ENCODE results near the gene REEP3. TPM values are rescaled to one million over a fixed set of nuclear protein-coding genes. Genes with fewer than 3 reads are reported as not detected.

Gene REEP3
- total RNA-seq, 4 donors from 2014 or later = 45.9 to 67.4 (median 63.3) TPM

DNA sequence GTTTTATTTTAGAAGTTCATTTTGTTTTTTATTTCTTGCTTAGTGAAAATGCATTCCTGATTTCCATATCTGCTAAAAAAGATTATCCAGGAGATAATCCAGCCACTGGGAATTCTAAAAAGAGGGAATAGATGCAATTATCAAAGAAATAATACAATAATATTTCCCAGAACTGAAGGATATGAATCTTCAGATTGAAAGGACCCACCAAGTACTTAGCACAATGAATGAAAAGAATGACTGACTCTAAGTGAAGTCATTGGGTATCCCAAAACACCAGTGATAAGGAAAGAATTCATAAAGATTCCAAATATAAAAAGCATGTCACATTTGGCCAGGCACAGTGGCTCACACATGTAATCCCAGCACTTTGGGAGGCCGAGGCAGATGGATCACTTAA, 79.3 kb downstream of the REEP3 start:
- Histone ChIP-seq H3K27ac (no peak overlapping the region), H3K4me1 (peaks cover 0 to 29% (median 0%) of the 10 kb centered on the region in 4 donors), H3K4me3 (no peak overlapping the region), H3K27me3 (no peaks in the 10 kb centered on the region), H3K36me3 (peaks cover 0 to 43% (median 0%) of the 10 kb centered on the region in 3 donors), H3K9me3 (no peaks in the 10 kb centered on the region)
- DNase-seq (ENCODE audit: low spot score in 2 of 2) = no peak
- TF ChIP-seq POLR2A (IDR thresholded peaks at IDR 0.05) = no peak
- TF ChIP-seq, protein P1, sequence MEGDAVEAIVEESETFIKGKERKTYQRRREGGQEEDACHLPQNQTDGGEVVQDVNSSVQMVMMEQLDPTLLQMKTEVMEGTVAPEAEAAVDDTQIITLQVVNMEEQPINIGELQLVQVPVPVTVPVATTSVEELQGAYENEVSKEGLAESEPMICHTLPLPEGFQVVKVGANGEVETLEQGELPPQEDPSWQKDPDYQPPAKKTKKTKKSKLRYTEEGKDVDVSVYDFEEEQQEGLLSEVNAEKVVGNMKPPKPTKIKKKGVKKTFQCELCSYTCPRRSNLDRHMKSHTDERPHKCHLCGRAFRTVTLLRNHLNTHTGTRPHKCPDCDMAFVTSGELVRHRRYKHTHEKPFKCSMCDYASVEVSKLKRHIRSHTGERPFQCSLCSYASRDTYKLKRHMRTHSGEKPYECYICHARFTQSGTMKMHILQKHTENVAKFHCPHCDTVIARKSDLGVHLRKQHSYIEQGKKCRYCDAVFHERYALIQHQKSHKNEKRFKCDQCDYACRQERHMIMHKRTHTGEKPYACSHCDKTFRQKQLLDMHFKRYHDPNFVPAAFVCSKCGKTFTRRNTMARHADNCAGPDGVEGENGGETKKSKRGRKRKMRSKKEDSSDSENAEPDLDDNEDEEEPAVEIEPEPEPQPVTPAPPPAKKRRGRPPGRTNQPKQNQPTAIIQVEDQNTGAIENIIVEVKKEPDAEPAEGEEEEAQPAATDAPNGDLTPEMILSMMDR (IDR thresholded peaks at IDR 0.05) = no peak
- TF ChIP-seq EP300 (IDR thresholded peaks at IDR 0.05) = no peak
- 88 to 95% methylated on average over 1 of the region's 1 CpG for WGBS, 2 donors

DNA sequence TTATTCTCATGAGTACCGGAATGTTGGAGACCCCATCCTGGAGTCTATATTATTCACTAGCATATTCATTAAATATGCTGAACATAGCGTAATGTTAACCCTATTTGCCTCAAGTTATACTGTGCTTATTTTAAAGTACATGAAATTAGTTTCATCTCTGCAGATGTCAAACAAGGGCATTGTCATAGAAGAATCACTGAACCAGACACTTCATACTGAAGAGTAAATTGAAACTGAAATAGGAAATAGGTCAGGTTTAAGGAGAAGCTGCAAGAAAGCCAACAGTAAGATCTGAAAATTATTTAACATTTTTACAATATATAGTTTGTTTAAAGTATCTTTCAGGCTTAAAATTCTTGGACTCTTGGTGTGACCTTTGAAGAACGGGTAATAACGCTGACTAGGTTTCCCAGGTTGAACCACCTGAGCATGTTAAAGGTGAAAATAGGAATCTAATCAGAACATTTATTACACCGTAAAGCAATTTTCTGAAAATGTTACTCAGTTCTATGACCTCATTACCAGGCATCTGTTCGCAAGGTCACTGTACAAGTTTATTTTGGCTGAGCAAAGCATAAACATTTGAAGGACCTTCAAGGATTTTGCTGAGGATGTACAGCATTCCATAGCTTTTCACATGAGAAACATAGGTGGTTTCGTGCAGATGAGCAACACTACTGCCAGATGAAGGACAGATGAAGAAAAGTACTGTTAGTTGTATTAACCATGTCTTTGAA, 82.7 kb downstream of the REEP3 start:
- Histone ChIP-seq H3K36me3 (peaks cover 0 to 23% (median 0%) of the 10 kb centered on the region in 3 donors), H3K27ac (peak overlapping the region in 1 of 4 donors; percentile 17), H3K4me3 (no peak overlapping the region), H3K4me1 (peaks cover 0 to 21% (median 0%) of the 10 kb centered on the region in 4 donors), H3K9me3 (no peaks in the 10 kb centered on the region), H3K27me3 (no peaks in the 10 kb centered on the region)
- TF ChIP-seq POLR2A (IDR thresholded peaks at IDR 0.05) = no peak
- TF ChIP-seq, protein P1 (IDR thresholded peaks at IDR 0.05) = no peak
- no peak for TF ChIP-seq EP300 (IDR thresholded peaks at IDR 0.05)
- DNase-seq (ENCODE audit: low spot score in 2 of 2) = no peak
- 71 to 73% methylated on average over 7 of the region's 7 CpGs for WGBS, 2 donors

DNA sequence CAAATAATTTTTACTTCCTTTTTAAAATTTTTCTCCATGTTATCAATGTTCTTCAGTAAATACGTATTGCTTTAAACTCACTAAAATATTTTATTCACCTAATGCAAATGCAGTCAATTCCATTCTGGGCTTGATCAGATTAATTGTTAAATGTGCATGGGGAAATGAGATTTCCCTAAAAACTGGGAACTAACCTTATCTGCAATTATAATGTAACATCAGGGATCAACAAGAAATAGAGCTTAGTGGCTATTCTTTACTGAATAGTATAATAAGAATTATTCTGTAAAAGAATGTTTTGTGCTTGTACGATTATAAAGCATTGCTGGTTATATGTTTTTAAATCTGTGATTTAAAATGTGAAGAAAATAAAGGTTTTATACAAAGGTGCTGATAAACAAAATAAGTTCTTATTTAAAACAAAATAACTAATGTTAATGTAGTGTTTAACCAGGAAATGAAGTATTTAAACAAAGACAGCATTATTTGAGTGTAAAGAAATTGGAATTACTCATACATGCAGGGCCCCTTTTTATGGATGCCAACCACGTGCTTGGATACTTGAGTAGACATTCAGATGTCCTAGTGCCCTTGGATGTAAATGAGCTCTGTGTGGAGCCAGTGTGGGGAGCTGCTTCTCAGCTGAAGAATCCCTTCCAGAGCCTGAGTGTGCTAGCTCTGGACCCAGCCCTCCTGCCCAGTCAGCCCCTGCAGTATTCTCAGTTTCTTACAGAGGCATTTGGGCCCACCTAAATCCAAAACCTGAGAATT, 84.2 kb downstream of the REEP3 start:
- no peak overlapping the region for H3K4me3 ChIP-seq
- no peaks in the 10 kb centered on the region for H3K9me3 ChIP-seq
- H3K27ac ChIP-seq = peak overlapping the region in 2 of 4 donors; percentile 20 to 53
- no peak for DNase-seq (ENCODE audit: low spot score in 2 of 2)
- TF ChIP-seq, protein P1 (IDR thresholded peaks at IDR 0.05) = no peak
- TF ChIP-seq EP300 (IDR thresholded peaks at IDR 0.05) = no peak
- no peak for TF ChIP-seq POLR2A (IDR thresholded peaks at IDR 0.05)
- peaks cover 0 to 21% (median 0%) of the 10 kb centered on the region in 4 donors for H3K4me1 ChIP-seq
- H3K27me3 ChIP-seq = no peaks in the 10 kb centered on the region
- 46 to 52% methylated on average over 3 of the region's 3 CpGs for WGBS, 2 donors
- peaks cover 0 to 21% (median 0%) of the 10 kb centered on the region in 3 donors for H3K36me3 ChIP-seq

DNA sequence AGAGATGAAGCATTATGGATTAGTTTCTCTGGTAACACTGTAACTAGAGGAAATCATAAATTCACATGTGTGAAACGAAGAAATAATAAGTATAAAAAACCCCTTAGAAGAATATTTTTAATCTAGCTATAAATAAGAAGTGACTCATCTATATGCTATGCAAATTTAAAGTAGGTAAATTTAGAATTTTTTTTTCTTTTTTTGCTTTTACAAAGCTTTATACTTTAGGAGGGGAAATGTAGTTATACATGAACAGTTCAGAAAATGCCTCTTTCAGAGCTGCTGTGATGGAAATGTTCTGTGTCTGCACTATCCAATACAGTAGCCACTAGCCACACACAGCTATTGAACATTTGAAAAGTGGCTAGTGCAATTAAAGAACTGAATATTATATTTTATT, 87.3 kb downstream of the REEP3 start:
- H3K36me3 ChIP-seq = peaks cover 0 to 11% (median 0%) of the 10 kb centered on the region in 3 donors
- H3K4me1 ChIP-seq = peaks cover 0 to 21% (median 0%) of the 10 kb centered on the region in 4 donors
- no peak for DNase-seq (ENCODE audit: low spot score in 2 of 2)
- 87 to 91% methylated on average over 1 of the region's 1 CpG for WGBS, 2 donors
- no peak overlapping the region for H3K4me3 ChIP-seq
- no peak overlapping the region for H3K27ac ChIP-seq
- H3K27me3 ChIP-seq = no peaks in the 10 kb centered on the region
- H3K9me3 ChIP-seq = no peaks in the 10 kb centered on the region
- TF ChIP-seq, protein P1 (IDR thresholded peaks at IDR 0.05) = no peak
- no peak for TF ChIP-seq POLR2A (IDR thresholded peaks at IDR 0.05)
- TF ChIP-seq EP300 (IDR thresholded peaks at IDR 0.05) = no peak

DNA sequence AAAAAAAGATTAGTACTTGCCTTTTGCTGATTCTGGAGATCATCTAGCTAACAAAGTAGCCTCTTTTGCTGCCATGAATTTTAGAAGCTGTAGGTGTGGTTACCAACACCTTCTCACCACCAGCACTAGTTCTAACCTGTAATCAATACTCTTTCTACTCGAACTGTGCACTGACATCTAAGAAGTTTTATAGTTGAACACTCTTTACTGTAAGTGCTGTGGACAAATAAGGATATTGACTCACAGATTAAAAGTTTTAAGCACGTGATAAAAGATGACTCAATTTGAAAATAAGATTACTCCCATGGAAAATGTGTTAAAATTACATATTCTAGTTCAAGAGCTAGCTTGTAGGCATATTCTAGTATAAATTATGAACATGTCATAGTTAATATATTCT, 89.9 kb downstream of the REEP3 start:
- Histone ChIP-seq H3K27ac (no peak overlapping the region), H3K4me1 (peaks cover 0 to 7% (median 2%) of the 10 kb centered on the region in 4 donors), H3K9me3 (no peaks in the 10 kb centered on the region), H3K4me3 (no peak overlapping the region), H3K36me3 (peaks cover 0 to 11% (median 0%) of the 10 kb centered on the region in 3 donors), H3K27me3 (no peaks in the 10 kb centered on the region)
- no peak for DNase-seq (ENCODE audit: low spot score in 2 of 2)
- TF ChIP-seq EP300 (IDR thresholded peaks at IDR 0.05) (no peak), POLR2A (IDR thresholded peaks at IDR 0.05) (no peak)
- TF ChIP-seq, protein P1 (IDR thresholded peaks at IDR 0.05) = no peak
- 83 to 89% methylated on average over 2 of the region's 2 CpGs for WGBS, 2 donors
